GM12864 (cell line): Measurements from ENCODE around the gene MACROD2.

Source experiments
- DNase-seq: peaks from one replicate; pipeline ENCODE4 v3.0.0-alpha.2; 2011; ENCODE audit warnings: low read depth
- H3K4me3 ChIP-seq: 2 replicates; pipeline ENCODE4 v1.5.1; 2011; ENCODE audit warnings: mild to moderate bottlenecking, low read depth, low read length, control low read depth
- CTCF ChIP-seq: IDR thresholded peaks from 2 replicates; pipeline ENCODE4 v1.5.1; 2011; ENCODE audit warnings: low read depth, mild to moderate bottlenecking, moderate library complexity, low read length, control low read depth, inconsistent platforms; ENCODE audit errors: missing control alignments

Gene MACROD2

GRCh38 chr20:15316556-15316955, 1321.2 kb downstream of the MACROD2 start:
- no peak for DNase-seq
- TF ChIP-seq CTCF = no peak
- H3K4me3 ChIP-seq = no peak overlapping the region

DNA sequence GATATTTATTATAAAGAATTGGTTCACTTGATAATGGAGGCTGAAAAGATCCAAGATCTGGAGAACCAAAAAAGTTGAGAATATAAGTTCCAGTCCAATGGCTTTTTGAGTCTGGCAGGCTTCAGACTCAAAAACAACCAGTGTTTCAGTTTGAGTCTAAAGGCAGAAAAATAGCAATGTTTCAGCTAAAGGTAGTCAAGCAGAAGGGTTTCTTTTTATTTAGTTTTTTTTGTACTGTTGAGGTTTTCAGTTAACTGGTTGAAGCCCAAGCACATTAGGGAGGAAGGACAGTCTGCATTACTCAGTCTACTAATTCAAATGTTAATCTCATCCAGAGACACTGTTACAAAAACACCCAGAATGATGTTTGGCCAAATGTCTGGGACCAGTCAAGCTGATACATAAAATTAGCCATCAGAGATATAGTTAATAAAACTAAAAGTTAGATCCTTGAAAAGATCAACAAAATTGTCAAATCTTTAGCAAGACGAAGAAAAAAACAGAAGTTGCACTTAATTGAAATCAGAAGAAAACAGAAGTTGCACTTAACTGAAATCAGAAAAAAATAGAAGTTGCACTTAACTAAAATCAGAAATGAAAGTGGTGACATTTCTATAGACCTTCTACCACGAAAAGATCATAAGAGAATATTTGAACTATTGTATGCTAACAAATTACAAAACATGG, 1322.4 kb downstream of the MACROD2 start:
- no peak for TF ChIP-seq CTCF
- DNase-seq = peak; percentile 70
- no peak overlapping the region for H3K4me3 ChIP-seq

DNA sequence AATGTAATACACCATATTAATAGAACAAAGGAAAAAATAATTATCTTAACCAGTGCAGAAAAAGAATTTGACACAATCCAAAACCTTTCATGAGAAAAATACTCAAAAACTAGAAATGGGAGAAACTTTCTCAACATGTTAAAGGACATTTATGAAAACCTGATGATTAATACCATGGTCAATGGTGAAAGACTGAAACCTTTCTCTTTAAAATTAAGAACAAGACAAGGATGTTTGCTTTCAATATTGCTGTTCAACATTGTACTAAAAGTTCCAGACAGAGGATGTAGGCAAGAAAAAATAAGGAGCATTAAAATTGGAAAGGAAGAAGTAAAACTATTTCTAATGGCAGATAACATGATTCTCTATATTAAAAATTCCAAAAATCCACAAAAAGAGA, 1323.4 kb downstream of the MACROD2 start:
- TF ChIP-seq CTCF = no peak
- no peak overlapping the region for H3K4me3 ChIP-seq
- DNase-seq = no peak

DNA sequence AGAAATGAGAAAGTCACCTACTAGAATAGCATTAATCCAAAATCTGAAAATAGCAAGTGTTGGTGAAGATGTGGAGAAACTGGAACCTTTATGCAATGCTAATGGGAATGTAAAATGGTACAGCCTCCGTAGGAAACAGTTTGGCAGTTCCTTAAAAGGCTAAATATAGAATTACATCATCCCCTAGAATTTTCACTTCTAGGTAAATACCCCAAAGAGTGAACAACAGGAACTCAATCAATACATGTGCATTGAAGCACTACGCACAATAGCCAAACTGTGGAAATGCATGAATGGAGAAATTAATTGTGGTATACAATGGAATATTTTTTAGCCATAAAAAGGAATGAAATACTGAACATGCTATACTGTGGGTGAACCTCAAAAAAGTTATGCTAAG, 1324.1 kb downstream of the MACROD2 start:
- no peak for DNase-seq
- no peak for TF ChIP-seq CTCF
- no peak overlapping the region for H3K4me3 ChIP-seq

DNA sequence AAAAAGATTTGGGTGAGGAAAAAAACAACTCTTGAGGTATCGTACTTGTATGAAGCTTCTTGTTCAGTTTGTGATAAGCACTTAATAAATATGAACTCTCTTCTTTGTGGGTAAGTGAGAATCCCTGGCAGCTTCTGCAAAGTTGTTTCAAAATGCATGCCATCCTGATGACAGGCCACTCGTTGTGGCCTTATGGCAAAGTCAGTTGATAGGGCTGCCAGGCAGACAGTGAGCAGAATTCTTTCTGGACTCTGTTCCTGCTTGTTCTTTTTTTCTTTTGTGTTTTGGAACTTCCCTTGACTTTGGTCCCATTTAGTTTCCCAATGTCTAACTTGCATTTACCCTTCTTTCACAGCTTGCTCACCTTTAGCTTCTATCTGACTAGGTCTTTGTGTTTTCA, 1325.6 kb downstream of the MACROD2 start:
- DNase-seq = no peak
- H3K4me3 ChIP-seq = no peak overlapping the region
- TF ChIP-seq CTCF = no peak

- TF ChIP-seq CTCF = no peak
- H3K4me3 ChIP-seq = no peak overlapping the region
- no peak for DNase-seq
Observed at GRCh38 chr20:15327123-15327522, 1331.8 kb downstream of the MACROD2 start.

DNA sequence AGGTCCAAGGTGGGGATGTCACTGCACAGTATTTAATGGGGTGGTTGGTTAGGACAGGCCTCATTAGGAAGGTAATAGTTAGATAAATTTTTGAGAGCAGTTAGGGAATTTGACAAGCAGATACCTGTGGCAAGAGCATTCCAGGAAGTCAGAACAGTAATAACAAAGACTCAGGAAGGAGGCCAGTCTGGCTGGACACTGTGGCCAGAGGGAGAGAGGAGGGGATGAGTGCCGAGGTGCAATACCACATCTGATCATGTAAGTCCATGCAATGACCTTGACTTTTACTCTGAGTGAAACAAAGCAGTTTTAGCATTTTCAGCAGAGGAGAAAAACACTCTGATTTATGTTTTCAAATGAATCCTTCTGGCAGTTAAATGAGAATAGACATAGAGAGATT, 1332.8 kb downstream of the MACROD2 start:
- no peak for TF ChIP-seq CTCF
- DNase-seq = no peak

More for the DNA sequence above, 1332.8 kb downstream of the MACROD2 start:
- H3K4me3 ChIP-seq = no peak overlapping the region
